ENCODE results near the gene FOXO3. TPM values are rescaled to one million over a fixed set of nuclear protein-coding genes. Genes with fewer than 3 reads are reported as not detected.
A peak's percentile ranks its signal among the peaks of the same experiment; 100 is the strongest.

The FOXO3 gene
- polyA plus RNA-seq, 1 of the 3 experiments (the other 2 are of a cell fraction), result 8.1 TPM

- TF ChIP-seq PBX3 (IDR thresholded peaks at IDR 0.05) (no peak), RFX5 (IDR thresholded peaks at IDR 0.05; ENCODE audit: low read length) (no peak)
Measured at GRCh38 chr6:108549241-108549640, 11.5 kb upstream of the FOXO3 start (continued).

GRCh38 chr6:108549741-108550140, 11.0 kb upstream of the FOXO3 start:
- Histone ChIP-seq H3K79me2 (ENCODE audit: insufficient read depth) (no peaks in the 10 kb centered on the region), H3K4me2 (no peak overlapping the region), H3K9ac (no peak overlapping the region), H3F3A (replicated peaks; ENCODE audit: insufficient read depth) (peaks cover 5% of the 10 kb centered on the region), H3K27me3 (ENCODE audit: insufficient read depth) (no peaks in the 10 kb centered on the region), H3K9me2 (no peaks in the 10 kb centered on the region), H3K4me1 (ENCODE audit: control insufficient read depth in 1 of 2, insufficient read depth in 2 of 2, low read depth in 1 of 2, low read length in 1 of 2) (no peaks in the 10 kb centered on the region; a peak in 1 of 4 replicates), H3K27ac (ENCODE audit: low read depth in 2 of 2, low read length in 1 of 2) (no peak overlapping the region), H4K20me1 (ENCODE audit: insufficient read depth) (no peaks in the 10 kb centered on the region), H3K4me3 (ENCODE audit: low read depth in 2 of 2, low read length in 1 of 2) (no peak overlapping the region), H2AFZ (ENCODE audit: low read depth) (peak overlapping the region; percentile 8; the same call in 1 of the 2 replicates), H3K36me3 (replicated peaks in 1 of 2; ENCODE audit: control insufficient read depth in 1 of 2, insufficient read depth in 2 of 2, low read length in 1 of 2) (no peaks in the 10 kb centered on the region), H3K9me3 (no peaks in the 10 kb centered on the region)
- DNase-seq, result no peak
- TF ChIP-seq ELF1 (IDR thresholded peaks at IDR 0.05) (no peak), TCF12 (IDR thresholded peaks at IDR 0.05) (no peak), GATA2 (CRISPR knock-in tag; IDR thresholded peaks at IDR 0.05) (no peak)
- ChIA-PET POLR2A (no interaction called here), CTCF (no interaction called here)
- 75% methylated on average over 3 of the region's 3 CpGs for WGBS (ENCODE audit: low lambda C conversion rate)

GRCh38 chr6:108550256-108550655, 10.5 kb upstream of the FOXO3 start:
- POLR2A ChIA-PET, result no interaction called here
- Histone ChIP-seq H4K20me1 (ENCODE audit: insufficient read depth) (no peaks in the 10 kb centered on the region), H3K9me2 (no peaks in the 10 kb centered on the region), H3K27me3 (ENCODE audit: insufficient read depth) (no peaks in the 10 kb centered on the region), H3K4me1 (ENCODE audit: control insufficient read depth in 1 of 2, insufficient read depth in 2 of 2, low read depth in 1 of 2, low read length in 1 of 2) (no peaks in the 10 kb centered on the region; a peak in 1 of 4 replicates), H2AFZ (ENCODE audit: low read depth) (no peak overlapping the region), H3K9me3 (no peaks in the 10 kb centered on the region), H3K4me3 (ENCODE audit: low read depth in 2 of 2, low read length in 1 of 2) (no peak overlapping the region), H3K36me3 (replicated peaks in 1 of 2; ENCODE audit: control insufficient read depth in 1 of 2, insufficient read depth in 2 of 2, low read length in 1 of 2) (no peaks in the 10 kb centered on the region), H3F3A (replicated peaks; ENCODE audit: insufficient read depth) (peaks cover 5% of the 10 kb centered on the region), H3K4me2 (no peak overlapping the region), H3K27ac (ENCODE audit: low read depth in 2 of 2, low read length in 1 of 2) (no peak overlapping the region), H3K79me2 (ENCODE audit: insufficient read depth) (no peaks in the 10 kb centered on the region), H3K9ac (no peak overlapping the region)
- no peak for DNase-seq
- no peak for TF ChIP-seq ZBTB33 (IDR thresholded peaks at IDR 0.05; ENCODE audit: borderline replicate concordance, low read depth)
- TF ChIP-seq MXI1 (IDR thresholded peaks at IDR 0.05; ENCODE audit: low read depth, low read length), result no peak
- TF ChIP-seq EP300 (IDR thresholded peaks at IDR 0.05; ENCODE audit: borderline replicate concordance in 1 of 2, low read depth in 1 of 2, low read length in 1 of 2), result no peak
- TF ChIP-seq CHD2 (IDR thresholded peaks at IDR 0.05; ENCODE audit: low read length, partially characterized antibody), result no peak
- WGBS (ENCODE audit: low lambda C conversion rate), result 72% methylated on average over 3 of the region's 3 CpGs
- CTCF ChIA-PET, result interaction anchor here (2.9 kb wide), 1 partner anchor 8 kb away, joined by 14 read pairs; no protein-coding TSS in a partner anchor

Data from SK-N-SH (cell line).